SU-DHL-6 (cell line): ENCODE data around the gene MCOLN2.
A peak's percentile ranks its signal among the peaks of the same experiment; 100 is the strongest.

ENCODE experiments used
- H2AFZ ChIP-seq: fragments of 200-600 bp; sonication (generic); 2 replicates; pipeline ENCODE4 v1.6.1; 2014; ENCODE audit warnings: low read depth, mild to moderate bottlenecking, moderate library complexity, mixed read lengths, antibody characterized with exemption, low read length; ENCODE audit not compliant: severe bottlenecking
- H3F3A ChIP-seq: fragments of 200-600 bp; shearing (Covaris generic); 2 replicates; pipeline ENCODE4 v1.6.0; 2016; ENCODE audit warnings: antibody characterized with exemption, mild to moderate bottlenecking; ENCODE audit not compliant: insufficient read depth
- H3K27ac ChIP-seq: fragments of 200-600 bp; sonication (generic); 2 replicates; pipeline ENCODE4 v1.5.1; 2016; ENCODE audit warnings: low read depth, mild to moderate bottlenecking, low read length, moderate library complexity, mixed read lengths
- H3K27me3 ChIP-seq: fragments of 200-600 bp; sonication (generic), shearing (Covaris generic); 2 replicates; pipeline ENCODE4 v1.6.0; 2014; ENCODE audit warnings: mild to moderate bottlenecking, low read length
- H3K36me3 ChIP-seq: fragments of 200-600 bp; sonication (generic); 2 replicates; pipeline ENCODE4 v1.6.1; 2014; ENCODE audit warnings: mild to moderate bottlenecking, low read length, mixed read lengths
- H3K4me2 ChIP-seq: fragments of 300-600, 200-600 bp; shearing (Covaris generic), sonication (generic); 2 replicates; pipeline ENCODE4 v1.6.0; 2014; ENCODE audit warnings: low read length, low read depth, mild to moderate bottlenecking; ENCODE audit not compliant: poor library complexity, severe bottlenecking
- H3K4me3 ChIP-seq: fragments of 200-600 bp; sonication (generic); 2 replicates; pipeline ENCODE4 v1.5.1; 2014; ENCODE audit warnings: antibody characterized with exemption, low read length, mild to moderate bottlenecking, mixed read lengths; ENCODE audit not compliant: insufficient read depth, poor library complexity, severe bottlenecking
- H3K79me2 ChIP-seq: fragments of 200-600 bp; sonication (generic); 2 replicates; pipeline ENCODE4 v1.6.1; 2014; ENCODE audit warnings: mild to moderate bottlenecking, low read length, moderate library complexity; ENCODE audit not compliant: insufficient read depth
- H3K9ac ChIP-seq: fragments of 200-600 bp; sonication (generic); 2 replicates; pipeline ENCODE4 v1.7.0; 2014; ENCODE audit warnings: mild to moderate bottlenecking, low read length
- H3K9me2 ChIP-seq: fragments of 200-600 bp; sonication (generic); replicated peaks from 2 replicates; pipeline ENCODE4 v1.6.1; 2014; ENCODE audit warnings: low read length; ENCODE audit not compliant: insufficient read depth
- H3K9me3 ChIP-seq: fragments of 200-600 bp; sonication (generic); 2 replicates; pipeline ENCODE4 v1.6.1; 2014; ENCODE audit warnings: low read length, mixed read lengths; ENCODE audit not compliant: insufficient read depth
- H4K20me1 ChIP-seq: fragments of 200-600 bp; sonication (generic); 2 replicates; pipeline ENCODE4 v1.6.1; 2014; ENCODE audit warnings: low read depth, mild to moderate bottlenecking, antibody characterized with exemption, low read length, moderate library complexity, mixed read lengths
- EZH2phosphoT487 ChIP-seq: fragments of 200-600 bp; sonication (generic), shearing (Covaris generic); conservative IDR thresholded peaks from 2 replicates; pipeline ENCODE4 v1.6.1; 2018; ENCODE audit warnings: mild to moderate bottlenecking, antibody characterized with exemption, low read length, moderate library complexity, mixed read lengths
- TF ChIP-seq, protein P1 (sequence below): fragments of 200-600 bp; sonication (generic); IDR thresholded peaks from one replicate; pipeline ENCODE4 v1.5.1; 2017; ENCODE audit warnings: antibody characterized with exemption, mild to moderate bottlenecking, low read length, moderate library complexity; ENCODE audit not compliant: insufficient read depth, poor library complexity, severe bottlenecking

MCOLN2 gene

DNA sequence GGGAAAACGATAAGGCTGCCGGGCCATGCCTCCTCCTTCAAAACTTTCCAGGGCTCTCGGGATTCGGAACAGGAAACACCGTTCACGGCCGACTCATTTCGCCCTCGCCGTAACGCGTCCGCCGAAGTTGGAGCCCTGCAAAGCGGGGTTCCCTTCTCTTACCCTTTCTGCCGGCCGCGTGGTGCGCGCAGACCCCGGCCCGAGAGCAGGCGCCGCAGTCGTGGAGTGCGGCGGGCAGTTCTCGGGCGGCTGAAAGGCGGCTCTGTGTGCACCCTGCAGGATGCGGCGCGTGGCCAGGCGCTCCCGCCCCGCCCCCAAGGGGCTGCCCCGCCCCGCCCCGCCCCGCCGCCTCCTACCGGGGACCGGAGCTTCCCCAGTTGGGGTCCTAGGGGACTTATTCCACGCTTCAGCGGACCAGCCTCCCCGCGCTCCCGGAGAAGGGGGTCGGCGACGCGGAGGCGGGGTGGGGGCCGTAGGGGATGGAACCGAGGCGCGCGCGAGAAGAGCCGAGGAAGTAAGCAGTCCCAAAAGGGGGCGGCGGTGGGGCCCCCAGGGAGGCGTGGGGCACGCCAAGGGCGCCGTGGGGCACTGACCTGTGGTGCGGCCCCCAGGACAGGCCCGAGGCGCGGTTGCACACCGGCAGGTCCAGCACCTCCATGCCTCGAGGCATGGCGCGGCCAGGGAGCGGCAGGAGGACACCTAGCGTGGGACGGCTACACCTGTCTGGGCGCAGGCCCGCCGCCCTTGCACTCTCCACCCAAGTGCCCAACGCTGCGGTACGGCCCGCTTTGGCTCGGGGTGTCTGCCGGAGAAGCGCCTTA, at the start of gene MCOLN2:
MCOLN2 (minus strand) TSS at position 268 of the 821 bp plus-strand sequence; CDS start at position 27, 241 bp downstream.
- Histone ChIP-seq H3F3A (peaks cover 10% of the 10 kb centered on the region; the same call in 1 of the 2 replicates), H3K79me2 (peaks cover 34% of the 10 kb centered on the region)

DNA sequence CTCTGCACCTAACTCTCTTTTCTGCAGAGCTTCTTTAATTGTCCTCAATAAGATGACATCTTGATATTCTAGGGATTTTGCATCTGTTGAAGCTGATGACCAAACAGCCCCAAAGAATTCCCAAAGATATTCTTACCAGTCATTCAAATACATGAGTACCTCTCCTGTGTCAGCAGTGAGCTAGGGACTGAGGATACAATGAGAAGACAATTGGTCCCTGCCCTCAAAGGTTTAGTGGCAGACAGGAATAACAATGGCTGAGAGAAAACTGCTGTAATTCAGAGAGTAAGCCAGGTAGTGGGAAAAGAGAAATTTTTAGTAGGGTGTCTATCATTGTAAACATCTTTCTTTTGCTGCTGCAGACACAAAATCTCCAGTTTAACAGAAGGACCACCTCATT, 45.5 kb upstream of the MCOLN2 start:
- no peak overlapping the region for H3K9ac ChIP-seq
- H4K20me1 ChIP-seq, result no peaks in the 10 kb centered on the region
- no peak overlapping the region for H3K27ac ChIP-seq
- H3F3A ChIP-seq, result no peaks in the 10 kb centered on the region
- H3K4me2 ChIP-seq, result no peak overlapping the region
- TF ChIP-seq, protein P1, sequence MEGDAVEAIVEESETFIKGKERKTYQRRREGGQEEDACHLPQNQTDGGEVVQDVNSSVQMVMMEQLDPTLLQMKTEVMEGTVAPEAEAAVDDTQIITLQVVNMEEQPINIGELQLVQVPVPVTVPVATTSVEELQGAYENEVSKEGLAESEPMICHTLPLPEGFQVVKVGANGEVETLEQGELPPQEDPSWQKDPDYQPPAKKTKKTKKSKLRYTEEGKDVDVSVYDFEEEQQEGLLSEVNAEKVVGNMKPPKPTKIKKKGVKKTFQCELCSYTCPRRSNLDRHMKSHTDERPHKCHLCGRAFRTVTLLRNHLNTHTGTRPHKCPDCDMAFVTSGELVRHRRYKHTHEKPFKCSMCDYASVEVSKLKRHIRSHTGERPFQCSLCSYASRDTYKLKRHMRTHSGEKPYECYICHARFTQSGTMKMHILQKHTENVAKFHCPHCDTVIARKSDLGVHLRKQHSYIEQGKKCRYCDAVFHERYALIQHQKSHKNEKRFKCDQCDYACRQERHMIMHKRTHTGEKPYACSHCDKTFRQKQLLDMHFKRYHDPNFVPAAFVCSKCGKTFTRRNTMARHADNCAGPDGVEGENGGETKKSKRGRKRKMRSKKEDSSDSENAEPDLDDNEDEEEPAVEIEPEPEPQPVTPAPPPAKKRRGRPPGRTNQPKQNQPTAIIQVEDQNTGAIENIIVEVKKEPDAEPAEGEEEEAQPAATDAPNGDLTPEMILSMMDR, result no peak
- no peak for TF ChIP-seq EZH2phosphoT487
- no peaks in the 10 kb centered on the region for H3K27me3 ChIP-seq
- H3K4me3 ChIP-seq, result no peak overlapping the region
- H3K36me3 ChIP-seq, result no peaks in the 10 kb centered on the region
- H3K79me2 ChIP-seq, result no peaks in the 10 kb centered on the region
- no peaks in the 10 kb centered on the region for H3K9me3 ChIP-seq
- H2AFZ ChIP-seq, result no peak overlapping the region
- no peaks in the 10 kb centered on the region for H3K9me2 ChIP-seq

More for the DNA sequence above, at the start of gene MCOLN2:
- no peak for TF ChIP-seq EZH2phosphoT487
- TF ChIP-seq, protein P1, result no peak
- Histone ChIP-seq H3K4me3 (peak within 1 kb of the TSS; percentile 83), H3K9ac (peak within 1 kb of the TSS; percentile 73), H4K20me1 (no peaks in the 10 kb centered on the region), H3K9me3 (no peaks in the 10 kb centered on the region), H3K27me3 (no peaks in the 10 kb centered on the region), H3K9me2 (no peaks in the 10 kb centered on the region), H3K36me3 (no peaks in the 10 kb centered on the region), H3K4me2 (peak within 1 kb of the TSS; percentile 99), H2AFZ (peak within 1 kb of the TSS; percentile 85), H3K27ac (peak within 1 kb of the TSS; percentile 88)

DNA sequence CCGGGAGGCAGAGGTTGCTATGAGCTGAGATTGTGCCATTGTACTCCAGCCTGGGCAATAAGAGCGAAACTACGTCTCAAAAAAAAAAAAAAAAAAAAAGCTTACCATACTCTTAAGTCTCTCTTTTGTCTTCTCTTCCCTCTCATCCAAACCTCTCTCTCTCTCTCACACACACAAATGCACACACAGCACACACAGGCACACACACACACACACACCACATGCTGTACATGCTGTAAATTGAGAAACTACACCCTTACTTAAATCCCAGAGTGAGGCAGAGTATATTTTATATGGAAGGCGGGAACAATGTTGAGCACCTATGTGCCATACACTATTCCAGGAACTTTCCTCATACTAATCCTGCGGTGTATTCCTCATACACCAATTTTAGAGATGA, 44.9 kb upstream of the MCOLN2 start:
- Histone ChIP-seq H3F3A (no peaks in the 10 kb centered on the region), H4K20me1 (no peaks in the 10 kb centered on the region), H3K36me3 (no peaks in the 10 kb centered on the region), H3K9me3 (no peaks in the 10 kb centered on the region), H3K9me2 (no peaks in the 10 kb centered on the region), H3K27me3 (no peaks in the 10 kb centered on the region), H3K4me2 (no peak overlapping the region), H3K27ac (no peak overlapping the region), H3K79me2 (no peaks in the 10 kb centered on the region), H3K9ac (no peak overlapping the region), H3K4me3 (no peak overlapping the region), H2AFZ (no peak overlapping the region)
- TF ChIP-seq EZH2phosphoT487, result no peak
- TF ChIP-seq, protein P1, result no peak
